Measurements from ENCODE around the gene SEZ6. TPM values are rescaled to one million over a fixed set of nuclear protein-coding genes. Genes with fewer than 3 reads are reported as not detected.

Gene SEZ6
- total RNA-seq, 1 donor from 2014 or later = not detected

DNA sequence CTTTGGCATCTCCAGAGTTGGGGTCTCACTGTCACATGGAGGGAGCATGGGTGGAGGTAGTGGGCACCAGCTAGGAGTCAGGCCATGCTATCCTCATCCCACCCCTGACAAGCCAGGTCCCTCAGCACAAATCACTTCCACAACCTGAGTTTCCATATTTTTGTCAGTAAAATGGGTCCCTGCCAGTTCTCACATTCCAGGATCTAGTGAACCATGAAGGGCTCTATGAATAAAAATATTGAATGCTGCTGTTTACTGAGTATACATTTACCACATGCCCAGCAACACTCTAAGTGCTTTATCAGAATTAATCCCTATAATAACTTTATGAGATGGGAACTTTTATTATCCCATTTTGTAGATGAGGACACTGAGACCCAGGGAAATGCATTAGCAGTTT, 16.8 kb downstream of the SEZ6 start:
- no peaks in the 10 kb centered on the region for H3K4me1 ChIP-seq (ENCODE audit: insufficient read depth, low read length)
- H3K79me2 ChIP-seq (ENCODE audit: insufficient read depth, low read length) = no peaks in the 10 kb centered on the region
- no peaks in the 10 kb centered on the region for H3K36me3 ChIP-seq (ENCODE audit: insufficient read depth, low read length)
- no peak for TF ChIP-seq EZH2 (IDR thresholded peaks at IDR 0.05; ENCODE audit: insufficient read depth, low read length)
- TF ChIP-seq, protein P1, sequence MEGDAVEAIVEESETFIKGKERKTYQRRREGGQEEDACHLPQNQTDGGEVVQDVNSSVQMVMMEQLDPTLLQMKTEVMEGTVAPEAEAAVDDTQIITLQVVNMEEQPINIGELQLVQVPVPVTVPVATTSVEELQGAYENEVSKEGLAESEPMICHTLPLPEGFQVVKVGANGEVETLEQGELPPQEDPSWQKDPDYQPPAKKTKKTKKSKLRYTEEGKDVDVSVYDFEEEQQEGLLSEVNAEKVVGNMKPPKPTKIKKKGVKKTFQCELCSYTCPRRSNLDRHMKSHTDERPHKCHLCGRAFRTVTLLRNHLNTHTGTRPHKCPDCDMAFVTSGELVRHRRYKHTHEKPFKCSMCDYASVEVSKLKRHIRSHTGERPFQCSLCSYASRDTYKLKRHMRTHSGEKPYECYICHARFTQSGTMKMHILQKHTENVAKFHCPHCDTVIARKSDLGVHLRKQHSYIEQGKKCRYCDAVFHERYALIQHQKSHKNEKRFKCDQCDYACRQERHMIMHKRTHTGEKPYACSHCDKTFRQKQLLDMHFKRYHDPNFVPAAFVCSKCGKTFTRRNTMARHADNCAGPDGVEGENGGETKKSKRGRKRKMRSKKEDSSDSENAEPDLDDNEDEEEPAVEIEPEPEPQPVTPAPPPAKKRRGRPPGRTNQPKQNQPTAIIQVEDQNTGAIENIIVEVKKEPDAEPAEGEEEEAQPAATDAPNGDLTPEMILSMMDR (IDR thresholded peaks at IDR 0.05; ENCODE audit: insufficient read depth, low read depth, low read length) = no peak
- Mint-ChIP-seq H3K4me3 (ENCODE audit: unreplicated experiment) (no peak overlapping the region), H3K27ac (ENCODE audit: unreplicated experiment) (no peak overlapping the region), H3K27me3 (ENCODE audit: low read depth, unreplicated experiment) (peaks cover 56% of the 10 kb centered on the region), H3K36me3 (ENCODE audit: low read depth, unreplicated experiment) (peaks cover 2% of the 10 kb centered on the region), H3K4me1 (ENCODE audit: low read depth, unreplicated experiment) (no peaks in the 10 kb centered on the region), H3K9me3 (ENCODE audit: unreplicated experiment) (no peaks in the 10 kb centered on the region)
- no peak for DNase-seq (ENCODE audit: low read depth)
- no peaks in the 10 kb centered on the region for H4K20me1 ChIP-seq (ENCODE audit: insufficient read depth, low read length)
- H3K4me2 ChIP-seq (ENCODE audit: low read length) = no peak overlapping the region
- no peak for FAIRE-seq
- no peak overlapping the region for H3K4me3 ChIP-seq (ENCODE audit: insufficient read depth, low read depth, low read length)
- H3K9ac ChIP-seq (ENCODE audit: low read length) = no peak overlapping the region
- H2AFZ ChIP-seq (ENCODE audit: low read depth, low read length) = no peak overlapping the region
- peaks cover 10% of the 10 kb centered on the region for H3K27me3 ChIP-seq (ENCODE audit: insufficient read depth, low read length)
- no peak overlapping the region for H3K27ac ChIP-seq (ENCODE audit: low read depth, low read length)
- no peaks in the 10 kb centered on the region for H3K9me3 ChIP-seq (ENCODE audit: insufficient read depth, low read depth, low read length)

DNA sequence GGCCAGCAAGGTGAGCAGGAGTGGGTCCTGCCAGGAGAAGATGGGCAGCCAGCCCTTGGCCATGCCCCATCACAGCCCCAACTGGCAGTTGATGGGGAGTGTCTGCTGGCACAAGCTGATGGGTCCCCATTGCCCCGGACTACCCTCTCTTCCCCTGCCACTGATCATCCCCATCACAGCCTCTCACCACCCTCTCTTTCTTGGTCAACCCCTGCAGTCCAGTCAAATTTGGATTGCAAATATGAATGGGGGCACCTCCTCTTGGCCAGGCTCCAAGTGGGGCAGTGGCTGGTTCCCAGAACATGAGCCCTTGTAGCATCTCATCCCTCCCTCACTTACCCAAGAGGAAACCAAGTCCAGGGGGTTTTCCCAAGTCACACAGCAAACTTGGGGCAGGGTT, 17.4 kb downstream of the SEZ6 start:
- Histone ChIP-seq H3K9me3 (ENCODE audit: insufficient read depth, low read depth, low read length) (no peaks in the 10 kb centered on the region), H3K36me3 (ENCODE audit: insufficient read depth, low read length) (no peaks in the 10 kb centered on the region), H2AFZ (ENCODE audit: low read depth, low read length) (no peak overlapping the region), H3K27me3 (ENCODE audit: insufficient read depth, low read length) (peaks cover 10% of the 10 kb centered on the region), H3K27ac (ENCODE audit: low read depth, low read length) (no peak overlapping the region), H3K9ac (ENCODE audit: low read length) (no peak overlapping the region), H3K79me2 (ENCODE audit: insufficient read depth, low read length) (no peaks in the 10 kb centered on the region), H3K4me1 (ENCODE audit: insufficient read depth, low read length) (no peaks in the 10 kb centered on the region), H4K20me1 (ENCODE audit: insufficient read depth, low read length) (no peaks in the 10 kb centered on the region), H3K4me2 (ENCODE audit: low read length) (no peak overlapping the region), H3K4me3 (ENCODE audit: insufficient read depth, low read depth, low read length) (no peak overlapping the region)
- Mint-ChIP-seq H3K4me1 (ENCODE audit: low read depth, unreplicated experiment) (peaks cover 3% of the 10 kb centered on the region), H3K27ac (ENCODE audit: unreplicated experiment) (no peak overlapping the region), H3K4me3 (ENCODE audit: unreplicated experiment) (no peak overlapping the region), H3K36me3 (ENCODE audit: low read depth, unreplicated experiment) (peaks cover 2% of the 10 kb centered on the region), H3K9me3 (ENCODE audit: unreplicated experiment) (no peaks in the 10 kb centered on the region), H3K27me3 (ENCODE audit: low read depth, unreplicated experiment) (peaks cover 56% of the 10 kb centered on the region)
- FAIRE-seq (no peak), DNase-seq (ENCODE audit: low read depth) (no peak)
- TF ChIP-seq, protein P1 (IDR thresholded peaks at IDR 0.05; ENCODE audit: insufficient read depth, low read depth, low read length) = no peak
- TF ChIP-seq EZH2 (IDR thresholded peaks at IDR 0.05; ENCODE audit: insufficient read depth, low read length) = no peak

DNA sequence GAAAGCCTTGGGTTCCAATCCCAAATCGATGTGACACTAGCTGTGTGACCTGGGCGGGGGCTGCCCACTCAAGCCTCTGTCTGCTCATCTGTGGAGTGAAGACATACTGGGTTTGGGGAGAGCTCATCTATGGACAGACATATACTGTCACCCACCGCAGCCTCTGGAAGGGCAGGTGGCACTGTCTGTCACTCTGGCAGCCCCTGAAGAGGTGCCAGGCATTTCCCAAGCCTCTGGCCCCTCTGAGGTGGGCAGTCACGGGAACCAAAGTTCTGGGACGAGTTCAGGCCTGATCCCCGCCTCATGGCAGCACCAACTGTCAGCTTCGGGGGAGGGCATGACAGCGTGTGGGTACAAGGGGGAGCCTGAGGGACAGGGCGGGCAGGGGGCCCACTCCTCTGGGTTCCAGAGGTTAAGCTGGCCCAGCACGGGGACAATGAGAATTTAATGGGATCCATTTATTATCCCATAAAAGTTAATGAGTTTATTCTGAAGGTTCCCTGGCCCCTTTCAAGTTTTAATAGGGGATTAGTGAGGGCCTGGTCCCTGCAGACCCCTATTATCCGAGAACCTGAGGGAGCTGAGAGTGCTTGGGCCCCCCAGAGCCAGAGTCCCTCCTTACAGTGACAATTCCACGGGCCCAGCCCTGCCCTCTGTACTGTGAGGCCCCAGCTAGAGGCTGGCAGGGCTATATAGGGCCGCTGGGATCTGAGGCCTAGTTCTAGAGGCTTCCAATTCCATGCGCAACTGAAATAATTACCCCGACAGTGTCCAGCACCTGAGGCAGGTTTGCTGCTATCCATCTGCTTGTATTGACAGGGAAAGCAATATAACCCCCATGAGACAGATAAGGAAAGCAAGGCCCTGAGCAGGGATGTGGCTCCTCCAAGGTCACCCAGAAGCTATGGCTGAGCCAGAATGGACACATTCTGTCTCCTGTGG, 18.8 kb downstream of the SEZ6 start:
- no peak overlapping the region for H3K4me3 ChIP-seq (ENCODE audit: insufficient read depth, low read depth, low read length)
- peaks cover 49% of the 10 kb centered on the region for H3K27me3 Mint-ChIP-seq (ENCODE audit: low read depth, unreplicated experiment)
- no peak overlapping the region for H3K9ac ChIP-seq (ENCODE audit: low read length)
- H3K4me3 Mint-ChIP-seq (ENCODE audit: unreplicated experiment) = no peak overlapping the region
- peaks cover 2% of the 10 kb centered on the region for H3K36me3 Mint-ChIP-seq (ENCODE audit: low read depth, unreplicated experiment)
- no peak overlapping the region for H3K27ac ChIP-seq (ENCODE audit: low read depth, low read length)
- H3K4me1 Mint-ChIP-seq (ENCODE audit: low read depth, unreplicated experiment) = peaks cover 8% of the 10 kb centered on the region
- H3K9me3 ChIP-seq (ENCODE audit: insufficient read depth, low read depth, low read length) = no peaks in the 10 kb centered on the region
- H3K4me2 ChIP-seq (ENCODE audit: low read length) = no peak overlapping the region
- H3K36me3 ChIP-seq (ENCODE audit: insufficient read depth, low read length) = no peaks in the 10 kb centered on the region
- H3K79me2 ChIP-seq (ENCODE audit: insufficient read depth, low read length) = no peaks in the 10 kb centered on the region
- no peaks in the 10 kb centered on the region for H3K9me3 Mint-ChIP-seq (ENCODE audit: unreplicated experiment)
- H3K27ac Mint-ChIP-seq (ENCODE audit: unreplicated experiment) = no peak overlapping the region
- no peak for TF ChIP-seq EZH2 (IDR thresholded peaks at IDR 0.05; ENCODE audit: insufficient read depth, low read length)
- TF ChIP-seq, protein P1 (IDR thresholded peaks at IDR 0.05; ENCODE audit: insufficient read depth, low read depth, low read length) = no peak
- H4K20me1 ChIP-seq (ENCODE audit: insufficient read depth, low read length) = no peaks in the 10 kb centered on the region
- H3K4me1 ChIP-seq (ENCODE audit: insufficient read depth, low read length) = peaks cover 7% of the 10 kb centered on the region
- peaks cover 7% of the 10 kb centered on the region for H3K27me3 ChIP-seq (ENCODE audit: insufficient read depth, low read length)
- no peak for DNase-seq (ENCODE audit: low read depth)
- no peak for FAIRE-seq
- no peak overlapping the region for H2AFZ ChIP-seq (ENCODE audit: low read depth, low read length)
